IMR-90 (cell line): Measurements from ENCODE around the gene PRKACB. TPM values are rescaled to one million over a fixed set of nuclear protein-coding genes. Genes with fewer than 3 reads are reported as not detected.
A peak's percentile ranks its signal among the peaks of the same experiment; 100 is the strongest.

ENCODE experiments used
- ATAC-seq: fragments of 200-7000 bp; cut with Tn5 transposase; 2 replicates; pipeline ENCODE4 v1.9.1; 2020; ENCODE audit warnings: low read depth, mild to moderate bottlenecking, moderate library complexity
- BruUV-seq: library from RNA; stranded (reverse); fragments of 400-500 nt; replicated peaks from 2 replicates; lab custom pipeline; 2021; lab: Mats Ljungman, UMichigan
- CTCF ChIA-PET: fragments of 300-600 bp; formaldehyde crosslinking; extraction: SDS; loops from one replicate; lab custom pipeline; 2021; ENCODE audit warnings: antibody characterized with exemption; lab: Yijun Ruan, JAX
- POLR2A ChIA-PET: fragments of 300-600 bp; sonication (Branson Sonifier 250); formaldehyde crosslinking; loops from one replicate; lab custom pipeline; 2022; ENCODE audit warnings: antibody characterized with exemption; ENCODE audit not compliant: unreplicated experiment; lab: Charles Lee
- DNase-seq: peaks from one replicate; pipeline ENCODE4 v3.0.0; 2013
- H2AFZ ChIP-seq: replicated peaks from 2 replicates; pipeline ENCODE3; 2013; ENCODE audit warnings: low read length, mild to moderate bottlenecking; ENCODE audit not compliant: poor library complexity
- H2AK5ac ChIP-seq: 2 replicates; pipeline ENCODE4 v1.6.1; 2013; ENCODE audit warnings: low read depth, low read length, inconsistent platforms
- H2AK9ac ChIP-seq: replicated peaks from 2 replicates; pipeline ENCODE3; 2013; ENCODE audit warnings: mild to moderate bottlenecking, low read depth, low read length, moderate library complexity; ENCODE audit not compliant: poor library complexity
- H2BK120ac ChIP-seq: 2 replicates; pipeline ENCODE4 v1.6.1; 2013; ENCODE audit warnings: low read depth, low read length, inconsistent platforms
- H2BK15ac ChIP-seq: 3 replicates; pipeline ENCODE4 v1.6.1; 2013; ENCODE audit warnings: low read depth, low read length, inconsistent platforms
- H2BK20ac ChIP-seq: 2 replicates; pipeline ENCODE4 v1.6.1; 2013; ENCODE audit warnings: low read depth, mild to moderate bottlenecking, inconsistent platforms, low read length, moderate library complexity
- H2BK5ac ChIP-seq: 2 replicates; pipeline ENCODE4 v1.6.1; 2013; ENCODE audit warnings: mild to moderate bottlenecking, low read depth, low read length, inconsistent platforms; ENCODE audit not compliant: poor library complexity, severe bottlenecking
- H3K14ac ChIP-seq: replicated peaks from 2 replicates; pipeline ENCODE4 v1.6.1; 2013; ENCODE audit warnings: low read depth, low read length, inconsistent platforms
- H3K18ac ChIP-seq: 2 replicates; pipeline ENCODE4 v1.6.1; 2013; ENCODE audit warnings: low read depth, low read length, control low read depth
- H3K23ac ChIP-seq: 2 replicates; pipeline ENCODE4 v1.6.1; 2013; ENCODE audit warnings: low read depth, low read length, inconsistent platforms
- H3K27ac ChIP-seq: 2 replicates; pipeline ENCODE4 v1.5.1; 2013; ENCODE audit warnings: mild to moderate bottlenecking, control low read depth, low read length; ENCODE audit not compliant: insufficient read depth
- H3K27me3 ChIP-seq: 2 replicates; pipeline ENCODE4 v1.6.1; 2013; ENCODE audit warnings: low read length; ENCODE audit not compliant: control insufficient read depth, insufficient read depth
- H3K36me3 ChIP-seq: 2 replicates; pipeline ENCODE4 v1.6.1; 2013; ENCODE audit warnings: low read length, mixed read lengths; ENCODE audit not compliant: control insufficient read depth, insufficient read depth
- H3K4ac ChIP-seq: 2 replicates; pipeline ENCODE4 v1.6.1; 2013; ENCODE audit warnings: low read depth, low read length, inconsistent platforms
- H3K4me1 ChIP-seq: 2 replicates; pipeline ENCODE4 v1.6.1; 2013; ENCODE audit warnings: low read length, mixed read lengths; ENCODE audit not compliant: control insufficient read depth, insufficient read depth
- H3K4me2 ChIP-seq: 2 replicates; pipeline ENCODE4 v1.6.1; 2013; ENCODE audit warnings: low read depth, mild to moderate bottlenecking, control low read depth, low read length, moderate library complexity
- H3K4me3 ChIP-seq: 2 replicates; pipeline ENCODE4 v1.5.1; 2013; ENCODE audit warnings: low read depth, mild to moderate bottlenecking, control low read depth, low read length, moderate library complexity; ENCODE audit not compliant: insufficient read depth
- H3K56ac ChIP-seq: 2 replicates; pipeline ENCODE4 v1.6.1; 2013; ENCODE audit warnings: low read length, inconsistent platforms; ENCODE audit not compliant: insufficient read depth; ENCODE audit errors: extremely low read depth
- H3K79me1 ChIP-seq, 2 experiments: 2 replicates each; pipeline ENCODE4 v1.6.1; 2013; ENCODE audit warnings: low read length in 2 of 2, inconsistent platforms in 1 of 2, low read depth in 1 of 2
- H3K9ac ChIP-seq: 2 replicates; pipeline ENCODE4 v1.6.1; 2013; ENCODE audit warnings: low read depth, low read length, control low read depth
- H3K9me1 ChIP-seq: 2 replicates; pipeline ENCODE4 v1.6.1; 2013; ENCODE audit warnings: low read length, inconsistent platforms; ENCODE audit not compliant: insufficient read depth
- H3K9me3 ChIP-seq: 2 replicates; pipeline ENCODE4 v1.6.1; 2013; ENCODE audit warnings: low read length; ENCODE audit not compliant: control insufficient read depth, insufficient read depth
- H4K20me1 ChIP-seq: 2 replicates; pipeline ENCODE4 v1.6.1; 2013; ENCODE audit warnings: low read length, inconsistent platforms; ENCODE audit not compliant: insufficient read depth
- H4K5ac ChIP-seq: 2 replicates; pipeline ENCODE4 v1.6.1; 2013; ENCODE audit warnings: mild to moderate bottlenecking, low read depth, low read length, control low read depth
- H4K8ac ChIP-seq, 2 experiments: 2 replicates each; pipeline ENCODE4 v1.6.1; 2013; ENCODE audit warnings: low read depth in 2 of 2, low read length in 2 of 2, control low read depth in 1 of 2, inconsistent platforms in 1 of 2
- H4K91ac ChIP-seq: 2 replicates; pipeline ENCODE4 v1.6.1; 2013; ENCODE audit warnings: low read depth, low read length, inconsistent platforms; ENCODE audit not compliant: insufficient read depth
- MAZ ChIP-seq: IDR thresholded peaks from 2 replicates; pipeline ENCODE4 v1.6.1; 2012; ENCODE audit warnings: low read depth, mild to moderate bottlenecking, low read length, improper control_type of control experiment, moderate library complexity, borderline replicate concordance
- WGBS, 2 experiments: methylation state at CpG; one replicate each; pipeline versions ENCODE4 v1.1.5 to v1.1.7; 2013; ENCODE audit warnings: missing lambda C conversion rate in 2 of 2; ENCODE audit not compliant: insufficient read length in 1 of 2; ENCODE audit errors: extremely low coverage in 2 of 2; 5-methylcytosine and 5-hydroxymethylcytosine counted together
- dilution Hi-C: fragments of 300-500 bp; cut with HindIII; formaldehyde crosslinking; loops from one replicate; pipeline ENCODE4 v1.14.3; 2018; ENCODE audit warnings: low sequenced_read_pairs; ENCODE audit not compliant: unreplicated experiment
- in situ Hi-C: fragments of 300-500 bp; cut with MboI; formaldehyde crosslinking; loops from 3 replicates; pipeline ENCODE4 v1.14.3; 2019; ENCODE audit warnings: low sequenced_read_pairs, inconsistent platforms, mixed read lengths
- intact Hi-C: fragments of 100-400 bp; cut with micrococcal nuclease; formaldehyde crosslinking; loops from 2 replicates; pipeline ENCODE4 v1.10.0; 2022
- polyA plus RNA-seq, 3 experiments: library from polyadenylated mRNA; depleted of rRNA; stranded (reverse); fragments of >200 nt; gene quantifications; 2 replicates each; pipeline ENCODE4 v1.2.3, GENCODE V29; 2012; ENCODE audit warnings: low replicate concordance in 1 of 3
- total RNA-seq: library from RNA; depleted of rRNA; stranded (reverse); fragments of >200 nt; gene quantifications from 2 replicates; pipeline ENCODE4 v1.2.3, GENCODE V29; 2012

PRKACB gene
- total and polyA plus RNA-seq, 2 of the 4 experiments (the other 2 are of a cell fraction), result 8.2 to 8.3 TPM

DNA sequence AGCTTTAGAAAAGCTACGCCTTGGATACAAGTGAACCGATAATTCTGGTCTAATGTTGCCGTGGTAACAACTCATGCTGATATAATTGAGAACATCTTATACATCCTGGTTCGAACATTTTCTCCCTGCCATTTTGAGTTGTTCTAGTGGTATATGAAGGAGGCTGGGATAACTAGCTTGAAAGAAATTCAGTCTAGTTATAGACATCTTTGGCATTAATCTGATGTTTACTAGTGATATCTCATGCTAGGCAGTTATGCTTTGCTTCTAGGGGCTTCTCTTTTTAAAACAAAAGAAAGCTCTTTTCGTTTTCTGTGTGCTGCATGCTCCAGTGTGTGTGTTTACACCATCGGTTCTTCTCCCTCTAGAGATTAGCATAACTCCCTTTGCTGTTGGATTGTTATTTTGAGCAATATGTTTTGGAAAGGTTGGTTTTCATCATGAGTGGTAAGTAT lies 20.5 kb downstream of the PRKACB start:
- Histone ChIP-seq H3K56ac (no peak overlapping the region), H3K23ac (peak overlapping the region; percentile 11; the same call in 1 of the 2 replicates), H2AK5ac (no peak overlapping the region), H2BK15ac (no peak overlapping the region), H2BK5ac (peak overlapping the region; percentile 33), H3K9me3 (no peaks in the 10 kb centered on the region), H3K79me1 (peaks cover 10 to 20% of the 10 kb centered on the region in 2 experiments), H4K91ac (no peak overlapping the region), H4K20me1 (no peaks in the 10 kb centered on the region), H3K14ac (peak overlapping the region; percentile 54), H3K4me2 (peak overlapping the region; percentile 39; the same call in 1 of the 2 replicates), H2AK9ac (no peak overlapping the region), H2BK20ac (no peak overlapping the region), H4K8ac (no peak overlapping the region; a peak in 1 of 4 replicates), H3K36me3 (no peaks in the 10 kb centered on the region), H4K5ac (no peak overlapping the region), H3K4me3 (no peak overlapping the region), H2AFZ (no peak overlapping the region), H3K4ac (no peak overlapping the region), H3K27me3 (no peaks in the 10 kb centered on the region), H3K27ac (no peak overlapping the region), H3K9me1 (no peaks in the 10 kb centered on the region), H3K4me1 (no peaks in the 10 kb centered on the region; the same call in 1 of the 2 replicates), H3K9ac (no peak overlapping the region; the same call in 1 of the 2 replicates), H3K18ac (no peak overlapping the region), H2BK120ac (no peak overlapping the region)
- no peak for TF ChIP-seq MAZ
- dilution Hi-C loops (no loop called here), intact Hi-C loops (no loop called here), in situ Hi-C loops (no loop called here)
- ATAC-seq, result peak; percentile 72
- POLR2A ChIA-PET, result no interaction called here
- CTCF ChIA-PET, result no interaction called here
- 96% methylated on average over 3 of the region's 6 CpGs; no CpG with 5 or more reads in 1 of the 2 experiments for WGBS, 2 experiments
- BruUV-seq, result no TSS peak
- no peak for DNase-seq
